Skeletal muscle tissue (tissue), 4 donors: ENCODE results near the gene PBXIP1. TPM values are rescaled to one million over a fixed set of nuclear protein-coding genes. Genes with fewer than 3 reads are reported as not detected.
"Not testable (repeated sequence)": the region's sequence is repeated elsewhere in the genome, so short reads cannot be mapped to it uniquely, and the experiment has no call there.

Source experiments
- H3K27ac ChIP-seq: one replicate; pipeline ENCODE4 v1.7.0; 2013; ENCODE audit warnings: mild to moderate bottlenecking, low read depth, low read length, inconsistent platforms
- H3K27me3 ChIP-seq, 3 donors: one replicate each; pipeline ENCODE4 v1.7.0; 2013; ENCODE audit warnings: low read length in 3 of 3; ENCODE audit not compliant: control insufficient read depth in 3 of 3, insufficient read depth in 3 of 3
- H3K36me3 ChIP-seq, 3 donors: one replicate each; pipeline ENCODE4 v1.7.0; 2013; ENCODE audit warnings: low read length in 3 of 3; ENCODE audit not compliant: control insufficient read depth in 3 of 3, insufficient read depth in 3 of 3
- H3K4me1 ChIP-seq, 3 donors: one replicate each; pipeline ENCODE4 v1.7.0; 2013; ENCODE audit warnings: low read length in 3 of 3, mild to moderate bottlenecking in 3 of 3; ENCODE audit not compliant: control insufficient read depth in 3 of 3, insufficient read depth in 3 of 3
- H3K4me3 ChIP-seq, 3 donors: one replicate each; pipeline ENCODE4 v1.7.0; 2013; ENCODE audit warnings: low read length in 3 of 3
- H3K9ac ChIP-seq, 3 donors: one replicate each; pipeline ENCODE4 v1.7.0; 2013; ENCODE audit warnings: low read length in 3 of 3, mild to moderate bottlenecking in 3 of 3, moderate library complexity in 2 of 3, low read depth in 1 of 3
- H3K9me3 ChIP-seq, 3 donors: one replicate each; pipeline ENCODE4 v1.7.0; 2013; ENCODE audit warnings: low read length in 3 of 3; ENCODE audit not compliant: control insufficient read depth in 3 of 3
- total RNA-seq: library from RNA; depleted of rRNA; stranded (reverse); fragments of >200 nt; gene quantifications from one replicate; pipeline ENCODE4 v1.2.3, GENCODE V29; 2014
- donor health status: Osteomylitis.

The PBXIP1 gene
- total RNA-seq, 1 donor from 2014 or later, result 190 TPM

GRCh38 chr1:155001425-155001674 lies 45.5 kb upstream of the PBXIP1 start:
- Histone ChIP-seq H3K4me3 (peak overlapping the region; percentile 83 to 87 (median 87)), H3K4me1 (peaks cover 35 to 37% (median 37%) of the 10 kb centered on the region in 3 donors), H3K36me3 (no peaks in the 10 kb centered on the region), H3K27ac (peak overlapping the region; percentile 97), H3K27me3 (no peaks in the 10 kb centered on the region), H3K9me3 (no peaks in the 10 kb centered on the region), H3K9ac (peak overlapping the region; percentile 88 to 94 (median 91))

GRCh38 chr1:155000726-155001424 lies 45.0 kb upstream of the PBXIP1 start:
- Histone ChIP-seq H3K27ac (peak overlapping the region; percentile 97), H3K27me3 (no peaks in the 10 kb centered on the region), H3K9me3 (no peaks in the 10 kb centered on the region), H3K4me3 (peak overlapping the region; percentile 83 to 87 (median 87)), H3K36me3 (no peaks in the 10 kb centered on the region), H3K9ac (peak overlapping the region; percentile 88 to 94 (median 91)), H3K4me1 (peaks cover 30 to 33% (median 32%) of the 10 kb centered on the region in 3 donors)

GRCh38 chr1:155000411-155000725 lies 44.5 kb upstream of the PBXIP1 start:
- H3K9ac ChIP-seq, result peak overlapping the region; percentile 45 to 94 (median 88)
- H3K4me1 ChIP-seq, result peaks cover 25 to 28% (median 27%) of the 10 kb centered on the region in 3 donors
- H3K4me3 ChIP-seq, result peak overlapping the region; percentile 83 to 87 (median 87)
- H3K9me3 ChIP-seq, result no peaks in the 10 kb centered on the region
- H3K27me3 ChIP-seq, result no peaks in the 10 kb centered on the region
- H3K36me3 ChIP-seq, result no peaks in the 10 kb centered on the region
- peak overlapping the region; percentile 97 for H3K27ac ChIP-seq

- H3K4me1 ChIP-seq, result peaks cover 20 to 23% (median 22%) of the 10 kb centered on the region in 3 donors
- H3K4me3 ChIP-seq, result peak overlapping the region; percentile 83 to 87 (median 87)
- no peaks in the 10 kb centered on the region for H3K27me3 ChIP-seq
- H3K9ac ChIP-seq, result peak overlapping the region; percentile 51 to 94 (median 77)
- no peaks in the 10 kb centered on the region for H3K9me3 ChIP-seq
- no peaks in the 10 kb centered on the region for H3K36me3 ChIP-seq
- H3K27ac ChIP-seq, result peak overlapping the region; percentile 97
These were observed 43.9 kb upstream of the PBXIP1 start for GRCh38 chr1:154999571-155000410.

- peak overlapping the region; percentile 97 for H3K27ac ChIP-seq
These were observed 43.1 kb upstream of the PBXIP1 start for GRCh38 chr1:154998818-154999570.

GRCh38 chr1:154998201-154998780 lies 42.4 kb upstream of the PBXIP1 start:
- no peaks in the 10 kb centered on the region for H3K27me3 ChIP-seq
- peaks cover 11 to 14% (median 13%) of the 10 kb centered on the region in 3 donors for H3K4me1 ChIP-seq
- H3K36me3 ChIP-seq, result no peaks in the 10 kb centered on the region
- no peak overlapping the region for H3K4me3 ChIP-seq
- no peak overlapping the region for H3K27ac ChIP-seq
- H3K9me3 ChIP-seq, result no peaks in the 10 kb centered on the region
- peak overlapping the region in 1 of 3 donors; percentile 9 for H3K9ac ChIP-seq

More at GRCh38 chr1:154998818-154999570, 43.1 kb upstream of the PBXIP1 start:
- Histone ChIP-seq H3K9ac (peak overlapping the region; percentile 48 to 78 (median 70)), H3K4me3 (peak overlapping the region; percentile 27 to 66 (median 65)), H3K4me1 (peaks cover 12 to 15% (median 14%) of the 10 kb centered on the region in 3 donors), H3K36me3 (no peaks in the 10 kb centered on the region), H3K27me3 (no peaks in the 10 kb centered on the region), H3K9me3 (no peaks in the 10 kb centered on the region)

- Histone ChIP-seq H3K9ac (peak overlapping the region in 1 of 3 donors; percentile 40), H3K27ac (no peak overlapping the region), H3K36me3 (peaks cover 0 to 6% (median 0%) of the 10 kb centered on the region in 3 donors), H3K9me3 (no peaks in the 10 kb centered on the region), H3K27me3 (no peaks in the 10 kb centered on the region), H3K4me1 (peaks cover 7 to 14% (median 13%) of the 10 kb centered on the region in 3 donors), H3K4me3 (no peak overlapping the region)
These were observed 41.2 kb upstream of the PBXIP1 start for GRCh38 chr1:154996966-154997701.

GRCh38 chr1:154995301-154995983 lies 39.5 kb upstream of the PBXIP1 start:
- not testable (repeated sequence) for H3K9ac ChIP-seq, H3K36me3 ChIP-seq, H3K27ac ChIP-seq, H3K9me3 ChIP-seq, H3K27me3 ChIP-seq, H3K4me3 ChIP-seq
- H3K4me1 ChIP-seq, result peaks cover 7 to 14% (median 13%) of the 10 kb centered on the region in 3 donors

- Histone ChIP-seq H3K4me3 (no peak overlapping the region), H3K4me1 (peaks cover 4 to 7% (median 5%) of the 10 kb centered on the region in 3 donors), H3K27ac (no peak overlapping the region), H3K9me3 (no peaks in the 10 kb centered on the region), H3K27me3 (no peaks in the 10 kb centered on the region), H3K36me3 (peaks cover 8 to 14% (median 9%) of the 10 kb centered on the region in 3 donors), H3K9ac (no peak overlapping the region)
These were observed 38.7 kb upstream of the PBXIP1 start for GRCh38 chr1:154994591-154994990.
